Immature natural killer cell (primary cell): ENCODE data around the gene SPACA7. TPM values are rescaled to one million over a fixed set of nuclear protein-coding genes. Genes with fewer than 3 reads are reported as not detected.
"Not testable (repeated sequence)": the region's sequence is repeated elsewhere in the genome, so short reads cannot be mapped to it uniquely, and the experiment has no call there.

ENCODE experiments used
- DNase-seq, 3 donors: peaks; one replicate each; pipeline ENCODE4 v3.0.0; 2022; ENCODE audit warnings: mixed read lengths in 1 of 3
- H3K27ac Mint-ChIP-seq, 6 donors: one replicate each; pipeline ENCODE4 v1.8.0; 2020; ENCODE audit warnings: mixed read lengths in 6 of 6, mild to moderate bottlenecking in 5 of 6, inconsistent platforms in 4 of 6, moderate library complexity in 3 of 6
- H3K27me3 Mint-ChIP-seq, 3 donors: one replicate each; pipeline ENCODE4 v1.8.0; 2020 to 2021; ENCODE audit warnings: low read depth in 3 of 3, mild to moderate bottlenecking in 3 of 3, mixed read lengths in 3 of 3, moderate library complexity in 3 of 3, inconsistent platforms in 1 of 3
- H3K36me3 Mint-ChIP-seq, 3 donors: one replicate each; pipeline ENCODE4 v1.8.0; 2020; ENCODE audit warnings: mixed read lengths in 3 of 3, inconsistent platforms in 2 of 3, mild to moderate bottlenecking in 2 of 3
- H3K4me1 Mint-ChIP-seq, 2 donors: one replicate each; pipeline ENCODE4 v1.8.0; 2020; ENCODE audit warnings: inconsistent platforms in 2 of 2, mild to moderate bottlenecking in 2 of 2, mixed read lengths in 2 of 2, moderate library complexity in 1 of 2
- H3K4me3 Mint-ChIP-seq, 5 donors: one replicate each; pipeline ENCODE4 v1.8.0; 2020; ENCODE audit warnings: mild to moderate bottlenecking in 5 of 5, mixed read lengths in 5 of 5, inconsistent platforms in 3 of 5, moderate library complexity in 3 of 5
- H3K9me3 Mint-ChIP-seq, 6 donors: one replicate each; pipeline ENCODE4 v1.8.0; 2020; ENCODE audit warnings: mild to moderate bottlenecking in 6 of 6, mixed read lengths in 6 of 6, inconsistent platforms in 4 of 6, moderate library complexity in 3 of 6
- polyA plus RNA-seq, 3 donors: library from polyadenylated mRNA; unstranded; fragments of 300-500 nt; fragmentation: Illumina TruSeq; gene quantifications; one replicate each; pipeline ENCODE4 v1.2.3, GENCODE V29; 2021

The SPACA7 gene
- polyA plus RNA-seq, 3 donors from 2014 or later = not detected

- Mint-ChIP-seq H3K4me1 (no peaks in the 10 kb centered on the region), H3K27ac (no peak overlapping the region), H3K9me3 (peaks cover 0 to 2% (median 0%) of the 10 kb centered on the region in 6 donors), H3K4me3 (no peak overlapping the region), H3K27me3 (peaks cover 0 to 2% (median 2%) of the 10 kb centered on the region in 3 donors), H3K36me3 (no peaks in the 10 kb centered on the region)
- no peak for DNase-seq
Observed at GRCh38 chr13:112356190-112356589, 20.0 kb upstream of the SPACA7 start.

GRCh38 chr13:112358156-112358555, 18.0 kb upstream of the SPACA7 start:
- Mint-ChIP-seq H3K27ac (no peak overlapping the region), H3K4me3 (no peak overlapping the region)

GRCh38 chr13:112362021-112362420, 14.1 kb upstream of the SPACA7 start:
- Mint-ChIP-seq H3K27ac (no peak overlapping the region), H3K27me3 (peaks cover 2 to 4% (median 3%) of the 10 kb centered on the region in 3 donors), H3K9me3 (peaks cover 0 to 6% (median 2%) of the 10 kb centered on the region in 6 donors), H3K4me1 (no peaks in the 10 kb centered on the region), H3K36me3 (no peaks in the 10 kb centered on the region), H3K4me3 (no peak overlapping the region)
- no peak for DNase-seq

More at GRCh38 chr13:112358156-112358555, 18.0 kb upstream of the SPACA7 start:
- no peak for DNase-seq
- Mint-ChIP-seq H3K9me3 (peaks cover 0 to 5% (median 0%) of the 10 kb centered on the region in 6 donors), H3K4me1 (no peaks in the 10 kb centered on the region), H3K27me3 (peaks cover 2 to 4% (median 3%) of the 10 kb centered on the region in 3 donors), H3K36me3 (no peaks in the 10 kb centered on the region)

- no peaks in the 10 kb centered on the region for H3K4me1 Mint-ChIP-seq
- H3K27me3 Mint-ChIP-seq = peaks cover 3 to 4% (median 3%) of the 10 kb centered on the region in 3 donors
- DNase-seq = no peak
- H3K4me3 Mint-ChIP-seq = no peak overlapping the region
- peaks cover 0 to 3% (median 0%) of the 10 kb centered on the region in 3 donors for H3K36me3 Mint-ChIP-seq
- peaks cover 0 to 11% (median 9%) of the 10 kb centered on the region in 6 donors for H3K9me3 Mint-ChIP-seq
- H3K27ac Mint-ChIP-seq = no peak overlapping the region
Observed at GRCh38 chr13:112363867-112364528, 12.2 kb upstream of the SPACA7 start.

- peaks cover 0 to 3% (median 0%) of the 10 kb centered on the region in 3 donors for H3K36me3 Mint-ChIP-seq
- no peak for DNase-seq
- H3K4me3 Mint-ChIP-seq = no peak overlapping the region
- peaks cover 0 to 10% (median 7%) of the 10 kb centered on the region in 6 donors for H3K9me3 Mint-ChIP-seq
- no peak overlapping the region for H3K27ac Mint-ChIP-seq
- no peaks in the 10 kb centered on the region for H3K4me1 Mint-ChIP-seq
- H3K27me3 Mint-ChIP-seq = peaks cover 3 to 6% (median 4%) of the 10 kb centered on the region in 3 donors
Observed at GRCh38 chr13:112366907-112367646, 9.1 kb upstream of the SPACA7 start.

GRCh38 chr13:112368883-112369282, 7.3 kb upstream of the SPACA7 start:
- Mint-ChIP-seq H3K4me3 (no peak overlapping the region), H3K4me1 (no peaks in the 10 kb centered on the region), H3K27ac (no peak overlapping the region), H3K9me3 (peaks cover 0 to 10% (median 7%) of the 10 kb centered on the region in 6 donors), H3K27me3 (peaks cover 2 to 6% (median 5%) of the 10 kb centered on the region in 3 donors), H3K36me3 (peaks cover 0 to 3% (median 0%) of the 10 kb centered on the region in 3 donors)
- no peak for DNase-seq

GRCh38 chr13:112370311-112370710, 5.8 kb upstream of the SPACA7 start:
- Mint-ChIP-seq H3K9me3 (peaks cover 0 to 10% (median 7%) of the 10 kb centered on the region in 6 donors), H3K27me3 (peaks cover 2 to 6% (median 5%) of the 10 kb centered on the region in 3 donors), H3K4me1 (no peaks in the 10 kb centered on the region), H3K4me3 (no peak overlapping the region), H3K27ac (no peak overlapping the region), H3K36me3 (peaks cover 0 to 3% (median 0%) of the 10 kb centered on the region in 3 donors)
- DNase-seq = no peak

GRCh38 chr13:112374271-112374670, 1.9 kb upstream of the SPACA7 start:
- DNase-seq = no peak
- Mint-ChIP-seq H3K4me1 (no peaks in the 10 kb centered on the region), H3K4me3 (no peak overlapping the region), H3K9me3 (peaks cover 0 to 3% (median 0%) of the 10 kb centered on the region in 6 donors), H3K27me3 (peaks cover 2 to 5% (median 4%) of the 10 kb centered on the region in 3 donors), H3K36me3 (no peaks in the 10 kb centered on the region), H3K27ac (no peak overlapping the region)

GRCh38 chr13:112391746-112392145, 15.6 kb downstream of the SPACA7 start:
- Mint-ChIP-seq H3K27me3 (peaks cover 0 to 3% (median 3%) of the 10 kb centered on the region in 3 donors), H3K4me3 (no peak overlapping the region), H3K4me1 (no peaks in the 10 kb centered on the region), H3K9me3 (no peaks in the 10 kb centered on the region), H3K27ac (no peak overlapping the region), H3K36me3 (no peaks in the 10 kb centered on the region)
- DNase-seq = no peak

GRCh38 chr13:112392719-112393118, 16.6 kb downstream of the SPACA7 start:
- Mint-ChIP-seq H3K4me1 (no peaks in the 10 kb centered on the region), H3K9me3 (no peaks in the 10 kb centered on the region), H3K27ac (no peak overlapping the region), H3K4me3 (no peak overlapping the region), H3K36me3 (no peaks in the 10 kb centered on the region), H3K27me3 (peaks cover 0 to 3% (median 3%) of the 10 kb centered on the region in 3 donors)
- no peak for DNase-seq

GRCh38 chr13:112395022-112395421, 18.9 kb downstream of the SPACA7 start:
- not testable (repeated sequence) for DNase-seq, H3K4me1 Mint-ChIP-seq, H3K27ac Mint-ChIP-seq, H3K4me3 Mint-ChIP-seq, H3K36me3 Mint-ChIP-seq, H3K27me3 Mint-ChIP-seq, H3K9me3 Mint-ChIP-seq

GRCh38 chr13:112395941-112396340, 19.8 kb downstream of the SPACA7 start:
- H3K9me3 Mint-ChIP-seq, DNase-seq, H3K36me3 Mint-ChIP-seq, H3K27me3 Mint-ChIP-seq, H3K4me3 Mint-ChIP-seq, H3K27ac Mint-ChIP-seq, H3K4me1 Mint-ChIP-seq: not testable (repeated sequence)

GRCh38 chr13:112397108-112397507, 21.0 kb downstream of the SPACA7 start:
- Mint-ChIP-seq H3K36me3 (no peaks in the 10 kb centered on the region), H3K27me3 (peaks cover 3 to 4% (median 3%) of the 10 kb centered on the region in 3 donors), H3K27ac (no peak overlapping the region), H3K9me3 (no peaks in the 10 kb centered on the region), H3K4me1 (no peaks in the 10 kb centered on the region), H3K4me3 (no peak overlapping the region)
- DNase-seq = no peak

GRCh38 chr13:112398347-112398746, 22.2 kb downstream of the SPACA7 start:
- not testable (repeated sequence) for DNase-seq, H3K9me3 Mint-ChIP-seq, H3K27me3 Mint-ChIP-seq, H3K36me3 Mint-ChIP-seq, H3K27ac Mint-ChIP-seq, H3K4me1 Mint-ChIP-seq, H3K4me3 Mint-ChIP-seq
